ENCODE data around the gene GAB3.

GRCh38 chrX:154731881-154732280 lies 19.0 kb downstream of the GAB3 start:
- TF ChIP-seq CTCF (IDR thresholded peaks at IDR 0.05) (no peak), POLR2A (IDR thresholded peaks at IDR 0.05) (no peak)
